Central memory CD8-positive, alpha-beta T cell (primary cell): ENCODE data around the gene ZNF423.

Experiments
- ATAC-seq: fragments of 150-1000 bp; cut with Tn5 transposase; replicated peaks from 2 replicates; pipeline ENCODE4 v1.10.0; 2022; ENCODE audit warnings: mild to moderate bottlenecking, moderate FRiP score, moderate number of reproducible peaks; ENCODE audit not compliant: poor library complexity, severe bottlenecking; ENCODE audit errors: extremely low read depth
- DNase-seq, 2 donors: peaks; one replicate each; pipeline ENCODE4 v3.0.0; 2021; ENCODE audit warnings: low spot score in 2 of 2
- H3K27ac Mint-ChIP-seq: one replicate; pipeline ENCODE4 v1.8.0; 2022; ENCODE audit warnings: low read depth, mild to moderate bottlenecking, moderate library complexity, mixed read lengths
- H3K27me3 Mint-ChIP-seq: one replicate; pipeline ENCODE4 v1.8.0; 2022; ENCODE audit warnings: mixed read lengths
- H3K36me3 Mint-ChIP-seq: one replicate; pipeline ENCODE4 v1.8.0; 2022; ENCODE audit warnings: mild to moderate bottlenecking, moderate library complexity, mixed read lengths; ENCODE audit not compliant: insufficient read depth
- H3K4me1 Mint-ChIP-seq: one replicate; pipeline ENCODE4 v1.8.0; 2022; ENCODE audit warnings: mixed read lengths
- H3K4me3 Mint-ChIP-seq: one replicate; pipeline ENCODE4 v1.8.0; 2022; ENCODE audit warnings: mild to moderate bottlenecking, moderate library complexity, mixed read lengths
- H3K9me3 Mint-ChIP-seq: one replicate; pipeline ENCODE4 v1.8.0; 2022; ENCODE audit warnings: mixed read lengths

ZNF423 gene

DNA sequence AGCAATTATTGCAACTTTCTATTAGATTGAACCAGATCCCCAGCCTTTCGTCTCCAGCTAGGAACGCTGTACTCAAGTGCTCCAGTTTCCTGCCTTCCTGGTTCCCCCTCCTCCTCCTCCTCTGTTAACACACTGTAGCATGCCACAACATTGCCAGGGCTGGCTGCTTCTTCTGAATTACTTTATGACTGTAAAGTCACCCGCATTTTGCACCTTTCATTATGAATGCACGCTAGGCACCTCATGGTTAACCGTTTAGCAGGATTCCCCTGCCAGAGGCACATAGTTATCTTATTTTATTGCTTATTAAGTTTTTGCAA, 4.5 kb downstream of the ZNF423 start:
- Mint-ChIP-seq H3K36me3 (no peaks in the 10 kb centered on the region), H3K9me3 (no peaks in the 10 kb centered on the region), H3K27me3 (peaks cover 70% of the 10 kb centered on the region), H3K27ac (no peak overlapping the region), H3K4me1 (peaks cover 4% of the 10 kb centered on the region), H3K4me3 (no peak overlapping the region)
- DNase-seq (no peak), ATAC-seq (no peak)

DNA sequence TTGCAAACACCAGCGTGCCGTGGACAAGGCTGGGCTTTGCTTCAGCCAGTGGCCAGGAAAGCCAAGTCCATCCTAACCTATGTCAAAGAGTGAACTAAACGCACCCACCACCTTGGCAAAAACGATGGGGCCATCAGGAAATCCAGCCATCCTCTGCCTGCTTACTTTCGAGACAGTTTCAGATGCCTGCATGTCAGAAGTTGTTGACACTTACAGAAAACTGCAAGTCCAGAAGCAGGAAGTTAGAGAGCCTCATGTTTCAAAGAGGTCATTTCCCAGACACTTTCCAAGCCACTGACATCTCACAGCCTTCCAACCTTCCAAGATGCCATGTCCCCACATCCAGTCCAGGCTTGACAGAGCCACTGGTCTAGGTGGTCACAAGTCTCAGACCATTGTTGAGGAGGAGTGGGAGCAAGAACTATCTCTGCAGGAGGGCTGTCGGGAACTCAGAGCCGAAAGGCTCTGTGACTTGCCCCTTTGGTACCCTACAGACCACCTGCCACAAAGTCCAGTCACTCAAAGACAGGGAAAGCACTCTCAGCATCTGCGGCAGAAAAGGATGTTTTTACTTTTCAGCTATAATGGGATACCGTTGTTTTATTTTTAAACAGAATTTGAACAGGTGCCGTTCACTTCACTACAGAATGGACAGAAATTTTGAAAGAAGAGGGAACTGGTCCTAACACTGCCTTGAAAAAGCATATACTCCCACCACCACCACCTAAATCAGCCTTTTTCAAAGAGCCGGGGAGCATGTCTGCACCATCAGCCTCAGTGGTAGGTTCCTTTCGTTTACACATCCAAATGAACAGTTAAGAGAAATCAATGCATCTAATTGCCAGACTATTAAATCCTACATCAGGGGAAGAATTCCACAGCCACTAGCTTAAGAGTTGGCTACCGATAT, 5.1 kb downstream of the ZNF423 start:
- Mint-ChIP-seq H3K9me3 (no peaks in the 10 kb centered on the region), H3K4me1 (peaks cover 4% of the 10 kb centered on the region), H3K27ac (no peak overlapping the region), H3K27me3 (peaks cover 74% of the 10 kb centered on the region), H3K4me3 (no peak overlapping the region), H3K36me3 (no peaks in the 10 kb centered on the region)
- no peak for ATAC-seq
- DNase-seq: no peak

DNA sequence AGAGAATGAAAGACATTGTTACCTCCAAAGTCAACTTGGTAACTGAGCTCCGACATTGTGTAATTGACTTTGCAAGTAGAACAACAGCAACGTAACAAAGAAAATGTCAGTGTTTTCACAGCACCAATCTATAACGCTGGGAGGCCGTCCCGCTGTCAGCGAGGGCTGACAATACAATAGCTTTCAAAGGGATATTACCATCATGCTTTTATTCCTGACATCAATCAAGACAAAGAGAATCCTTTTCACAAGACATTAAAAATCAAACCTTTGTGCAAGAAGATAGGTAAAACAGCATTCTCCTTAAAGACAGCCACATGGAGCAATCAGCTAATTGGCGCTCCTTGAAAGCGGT, 6.2 kb downstream of the ZNF423 start:
- Mint-ChIP-seq H3K27me3 (peaks cover 74% of the 10 kb centered on the region), H3K36me3 (no peaks in the 10 kb centered on the region), H3K4me3 (no peak overlapping the region), H3K9me3 (no peaks in the 10 kb centered on the region), H3K4me1 (peaks cover 4% of the 10 kb centered on the region), H3K27ac (no peak overlapping the region)
- no peak for DNase-seq
- ATAC-seq: no peak

DNA sequence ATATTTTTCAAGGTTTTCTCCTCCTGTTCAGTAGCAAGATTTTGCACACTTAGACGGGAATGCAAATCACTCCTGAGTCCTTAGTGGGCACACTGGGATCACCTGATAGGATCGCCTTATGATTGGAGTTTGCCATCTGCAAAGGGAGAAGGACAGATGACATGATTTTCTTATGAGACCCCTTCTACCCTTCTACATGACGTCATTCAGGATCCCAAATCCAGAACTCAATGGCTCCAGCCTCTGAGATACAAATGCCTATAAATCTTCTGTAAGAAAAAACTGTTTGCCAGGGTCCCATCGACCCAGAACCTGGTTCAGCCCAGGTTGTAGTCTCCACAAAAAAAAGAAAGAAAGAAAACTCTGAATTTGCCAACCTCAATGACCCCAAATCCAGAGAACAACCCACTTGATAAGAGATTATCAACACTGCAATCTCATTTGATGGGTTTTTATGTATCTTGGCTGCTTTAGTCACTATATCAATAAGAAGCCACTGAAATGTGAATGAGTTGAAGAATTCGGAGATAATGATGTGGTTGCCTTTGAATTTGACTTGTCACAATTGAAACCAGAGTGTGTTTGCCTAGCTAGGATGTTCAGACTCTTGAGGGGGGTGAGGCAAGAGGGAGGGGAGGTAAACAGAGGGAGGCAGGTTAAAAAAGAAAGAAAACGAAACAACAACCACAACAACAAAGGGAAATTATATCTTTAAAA, 6.7 kb downstream of the ZNF423 start:
- Mint-ChIP-seq H3K4me1 (peaks cover 2% of the 10 kb centered on the region), H3K27me3 (peaks cover 70% of the 10 kb centered on the region), H3K36me3 (no peaks in the 10 kb centered on the region), H3K27ac (no peak overlapping the region), H3K4me3 (no peak overlapping the region), H3K9me3 (no peaks in the 10 kb centered on the region)
- no peak for ATAC-seq
- no peak for DNase-seq

DNA sequence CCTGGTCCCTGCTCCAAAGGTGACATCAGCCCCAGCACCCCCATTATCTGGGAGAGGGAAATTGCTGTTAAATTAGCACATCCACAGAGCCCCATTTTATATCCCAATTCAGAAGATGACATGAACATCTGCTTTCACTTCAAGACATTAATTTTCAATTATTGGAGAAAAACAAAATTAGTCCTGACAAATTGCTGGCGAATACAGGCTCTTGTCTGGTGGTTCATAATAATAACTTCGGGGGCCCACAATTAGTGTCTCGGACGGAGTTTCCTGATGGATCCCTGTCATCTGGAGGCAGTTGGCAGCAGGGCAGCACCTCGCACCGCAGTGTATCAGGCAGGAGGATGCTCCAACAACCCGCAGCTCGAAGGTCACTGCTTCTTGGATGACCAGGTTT, 7.4 kb downstream of the ZNF423 start:
- Mint-ChIP-seq H3K27ac (no peak overlapping the region), H3K4me3 (no peak overlapping the region), H3K27me3 (peaks cover 64% of the 10 kb centered on the region), H3K9me3 (no peaks in the 10 kb centered on the region), H3K36me3 (no peaks in the 10 kb centered on the region), H3K4me1 (no peaks in the 10 kb centered on the region)
- no peak for DNase-seq
- no peak for ATAC-seq

DNA sequence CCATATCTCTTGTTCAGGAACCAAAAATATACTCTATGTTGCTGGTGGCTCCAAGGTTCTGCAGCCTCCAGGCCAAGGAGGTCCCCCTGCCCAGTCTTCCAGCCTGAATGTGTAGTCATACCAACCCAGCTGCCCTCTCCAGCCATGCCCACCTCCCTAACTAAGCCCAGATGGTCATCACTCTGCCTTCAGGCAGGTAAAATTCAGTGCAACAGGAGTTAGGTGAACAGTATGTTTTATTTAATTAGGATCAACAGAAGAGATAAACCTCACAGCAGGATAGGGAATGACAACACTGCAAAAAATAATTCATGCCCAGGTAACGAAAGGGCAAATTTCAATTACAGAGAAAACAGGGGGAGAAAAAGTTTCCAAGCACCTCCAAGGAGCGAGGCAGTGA, 9.1 kb downstream of the ZNF423 start:
- no peak for ATAC-seq
- H3K36me3 Mint-ChIP-seq: no peaks in the 10 kb centered on the region
- H3K27ac Mint-ChIP-seq: no peak overlapping the region
- H3K27me3 Mint-ChIP-seq: peaks cover 50% of the 10 kb centered on the region
- H3K4me3 Mint-ChIP-seq: no peak overlapping the region
- no peak for DNase-seq
- no peaks in the 10 kb centered on the region for H3K4me1 Mint-ChIP-seq
- no peaks in the 10 kb centered on the region for H3K9me3 Mint-ChIP-seq

DNA sequence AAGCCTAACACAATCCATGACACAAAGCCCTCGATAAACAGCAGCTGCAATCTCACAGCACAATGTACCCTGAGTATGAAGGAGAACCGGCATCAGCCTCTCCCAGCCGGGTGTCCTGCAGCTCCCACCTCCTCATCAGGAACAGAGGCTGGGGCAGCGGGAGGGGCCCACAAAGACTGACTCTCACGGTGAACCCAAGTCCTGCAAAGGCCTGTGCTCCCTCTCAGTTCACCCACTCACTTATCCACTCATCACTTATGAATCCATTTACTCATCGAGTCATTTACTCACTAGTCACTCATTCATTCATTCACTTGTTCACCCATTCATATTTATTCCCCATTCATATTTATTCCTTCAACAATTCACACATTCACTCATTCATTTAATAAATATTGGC, 11.6 kb downstream of the ZNF423 start:
- H3K4me3 Mint-ChIP-seq: no peak overlapping the region
- H3K36me3 Mint-ChIP-seq: no peaks in the 10 kb centered on the region
- peaks cover 54% of the 10 kb centered on the region for H3K27me3 Mint-ChIP-seq
- DNase-seq (no peak), ATAC-seq (no peak)
- no peaks in the 10 kb centered on the region for H3K9me3 Mint-ChIP-seq
- no peaks in the 10 kb centered on the region for H3K4me1 Mint-ChIP-seq
- no peak overlapping the region for H3K27ac Mint-ChIP-seq

DNA sequence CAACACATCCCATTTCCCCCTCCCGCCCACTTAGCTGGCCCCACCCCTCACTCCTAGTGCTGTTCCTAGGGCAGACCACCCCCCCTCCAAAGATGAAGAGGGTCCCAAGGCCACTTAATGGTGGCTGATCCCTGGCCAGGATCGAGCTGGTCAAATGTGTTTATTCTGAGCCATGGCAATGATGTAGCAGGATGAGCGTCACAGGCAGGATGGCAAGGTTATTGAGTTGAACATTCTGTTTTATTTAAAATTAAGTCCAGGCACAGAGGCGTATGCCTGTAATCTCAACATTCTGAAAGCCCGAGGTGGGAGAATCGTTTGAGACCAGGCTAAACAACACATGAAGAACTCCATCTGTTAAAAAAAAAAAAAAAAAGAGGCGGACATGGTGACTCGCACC, 12.2 kb downstream of the ZNF423 start:
- no peak for DNase-seq
- H3K9me3 Mint-ChIP-seq: no peaks in the 10 kb centered on the region
- peaks cover 49% of the 10 kb centered on the region for H3K27me3 Mint-ChIP-seq
- H3K36me3 Mint-ChIP-seq: no peaks in the 10 kb centered on the region
- no peak overlapping the region for H3K4me3 Mint-ChIP-seq
- no peaks in the 10 kb centered on the region for H3K4me1 Mint-ChIP-seq
- no peak for ATAC-seq
- no peak overlapping the region for H3K27ac Mint-ChIP-seq

DNA sequence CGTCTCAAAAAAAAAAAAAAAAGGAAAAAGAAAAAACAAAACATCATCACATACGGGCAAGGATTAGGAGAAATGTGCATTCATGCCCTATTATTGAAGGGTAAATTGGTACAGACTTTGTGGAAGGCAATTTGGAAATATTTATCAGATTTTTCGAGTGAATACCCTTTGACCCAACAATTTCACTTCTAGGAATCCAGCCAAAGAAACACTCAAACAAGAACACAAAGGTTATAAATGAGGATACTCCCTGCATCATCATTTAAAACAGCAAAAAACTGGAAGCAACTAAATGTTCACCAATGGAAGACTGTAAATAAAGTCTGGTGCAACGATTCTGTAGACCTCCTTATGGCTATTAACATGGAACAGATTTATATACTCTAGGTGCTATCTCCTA, 12.9 kb downstream of the ZNF423 start:
- Mint-ChIP-seq H3K9me3 (no peaks in the 10 kb centered on the region), H3K27me3 (peaks cover 43% of the 10 kb centered on the region), H3K4me1 (no peaks in the 10 kb centered on the region), H3K36me3 (no peaks in the 10 kb centered on the region), H3K4me3 (no peak overlapping the region), H3K27ac (no peak overlapping the region)
- ATAC-seq (no peak), DNase-seq (no peak)

DNA sequence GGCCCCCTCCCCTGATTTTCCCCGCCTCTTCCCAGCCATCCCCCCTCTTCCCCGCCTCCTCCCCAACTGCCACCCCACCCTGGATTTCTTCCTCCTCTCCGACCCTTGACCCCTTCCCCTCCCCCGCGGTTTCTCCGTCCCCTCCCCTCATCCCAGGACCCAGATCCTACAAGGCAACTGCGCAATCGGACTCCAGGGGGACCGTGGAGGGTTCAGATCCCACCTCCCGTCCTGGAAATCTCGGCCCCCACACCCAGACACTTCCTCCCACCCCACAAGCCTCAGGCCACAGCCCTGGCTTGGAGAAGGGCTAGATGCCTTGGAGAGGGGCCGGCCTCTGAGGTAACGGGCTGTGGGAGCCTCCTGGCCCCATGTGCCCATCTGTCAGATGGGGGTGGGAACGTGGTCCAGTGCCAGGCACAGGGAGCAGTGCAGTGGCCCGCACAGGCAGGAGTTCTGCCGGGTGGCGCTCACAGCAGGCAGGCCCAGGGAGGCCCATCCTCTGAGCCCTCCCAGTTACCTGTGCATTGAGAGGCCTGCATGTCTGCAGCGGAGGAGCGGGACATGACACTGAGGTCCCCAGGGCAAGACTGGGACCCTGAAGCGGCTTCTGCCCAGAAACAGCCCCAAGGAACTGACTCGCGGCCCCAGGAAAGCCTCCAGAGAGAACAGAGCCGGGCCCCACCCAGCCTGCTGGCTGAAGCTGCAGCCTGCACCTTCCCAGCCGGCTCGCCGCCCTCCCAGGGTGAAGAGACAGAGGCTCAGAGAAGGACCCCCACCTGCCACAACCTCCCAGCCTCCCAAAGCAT, 16.7 kb downstream of the ZNF423 start:
- Mint-ChIP-seq H3K4me3 (no peak overlapping the region), H3K9me3 (no peaks in the 10 kb centered on the region), H3K4me1 (no peaks in the 10 kb centered on the region), H3K27ac (no peak overlapping the region), H3K36me3 (peaks cover 2% of the 10 kb centered on the region), H3K27me3 (peaks cover 44% of the 10 kb centered on the region)
- ATAC-seq (no peak), DNase-seq (no peak)

DNA sequence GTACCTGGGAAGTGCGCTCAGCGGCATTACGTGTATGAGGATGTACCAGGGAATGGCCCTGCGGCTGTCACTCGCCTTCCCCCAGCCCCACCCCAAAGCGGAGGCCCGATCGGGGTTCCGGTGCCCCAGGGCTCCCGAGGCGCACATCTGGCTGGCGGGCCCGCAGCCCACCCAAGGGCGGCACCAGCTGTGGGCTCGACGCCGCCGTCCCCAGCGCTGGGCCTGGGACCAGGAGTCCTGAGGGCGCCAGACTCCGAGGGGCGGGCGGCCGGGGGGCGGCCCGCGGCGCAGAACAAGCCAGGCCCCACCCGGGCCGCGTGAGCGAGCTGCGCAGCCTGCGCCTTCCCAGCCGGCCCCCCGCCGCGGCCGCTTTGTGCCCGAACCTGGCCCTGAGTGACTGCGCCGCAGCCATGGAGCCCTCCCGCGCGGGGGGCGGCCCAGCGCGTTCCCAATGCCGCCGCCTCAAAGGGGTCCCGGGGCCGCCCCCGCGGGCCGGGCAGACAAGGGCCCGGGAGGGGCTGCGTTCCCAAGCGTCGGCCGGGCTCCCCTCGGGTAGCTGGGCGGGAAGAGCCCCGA, 17.4 kb downstream of the ZNF423 start:
- no peak overlapping the region for H3K4me3 Mint-ChIP-seq
- H3K27ac Mint-ChIP-seq: no peak overlapping the region
- H3K4me1 Mint-ChIP-seq: no peaks in the 10 kb centered on the region

DNA sequence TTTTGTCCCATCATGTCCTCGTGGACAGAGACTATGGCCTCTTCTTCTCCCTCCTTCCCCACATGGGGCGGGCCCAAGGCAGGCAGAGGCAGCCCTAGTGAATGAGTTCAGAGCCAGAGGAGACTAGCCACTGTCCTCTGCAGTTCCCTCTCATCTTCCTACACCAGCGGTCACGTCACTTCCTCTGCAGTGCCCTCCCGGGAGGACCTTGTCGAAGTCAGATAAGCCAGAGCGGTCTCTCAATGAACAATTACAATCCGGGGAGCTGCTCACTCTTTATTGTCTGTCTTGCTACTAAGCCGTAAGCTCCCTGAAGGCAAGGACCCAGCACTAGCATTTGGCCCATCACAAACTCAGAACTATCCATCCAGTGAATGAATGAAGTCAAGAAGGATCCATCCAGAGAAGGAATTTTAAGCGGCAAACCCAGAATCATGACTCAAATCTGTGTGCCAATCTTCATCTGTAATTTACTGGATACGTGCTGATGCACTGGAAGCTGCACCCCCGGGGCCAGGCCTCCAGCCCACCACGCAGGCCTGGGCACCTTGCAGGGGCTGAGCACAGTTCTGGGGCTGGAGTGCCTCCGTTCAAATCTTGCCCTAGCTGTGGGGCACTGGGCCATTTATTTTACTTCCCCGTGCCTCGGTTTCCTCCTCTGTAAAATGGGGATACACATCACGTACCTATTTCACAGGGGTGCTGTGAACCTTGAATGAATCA, 18.1 kb downstream of the ZNF423 start:
- H3K27me3 Mint-ChIP-seq: peaks cover 44% of the 10 kb centered on the region
- no peaks in the 10 kb centered on the region for H3K4me1 Mint-ChIP-seq
- H3K4me3 Mint-ChIP-seq: no peak overlapping the region
- H3K36me3 Mint-ChIP-seq: peaks cover 2% of the 10 kb centered on the region
- H3K27ac Mint-ChIP-seq: no peak overlapping the region
- no peak for ATAC-seq
- no peaks in the 10 kb centered on the region for H3K9me3 Mint-ChIP-seq
- DNase-seq: no peak

More for the DNA sequence above, 17.4 kb downstream of the ZNF423 start:
- Mint-ChIP-seq H3K27me3 (peaks cover 44% of the 10 kb centered on the region), H3K36me3 (peaks cover 2% of the 10 kb centered on the region), H3K9me3 (no peaks in the 10 kb centered on the region)
- ATAC-seq (no peak), DNase-seq (no peak)
